GM12878 (cell line): ENCODE data around the gene SCYL1. TPM values are rescaled to one million over a fixed set of nuclear protein-coding genes. Genes with fewer than 3 reads are reported as not detected.

Source experiments
- ASH2L ChIP-seq: fragments of 300-600, 200-600 bp; sonication (generic); IDR thresholded peaks from 2 replicates; pipeline ENCODE4 v1.6.1; 2017; ENCODE audit warnings: low read depth, mild to moderate bottlenecking, borderline replicate concordance
- CHD1 ChIP-seq: IDR thresholded peaks from 2 replicates; pipeline ENCODE4 v1.6.1; 2012; ENCODE audit warnings: low read depth, low read length, improper control_type of control experiment
- HCFC1 ChIP-seq: fragments of 150-350 bp; IDR thresholded peaks from 2 replicates; pipeline ENCODE4 v1.6.1; 2014; ENCODE audit warnings: low read length
- JUNB ChIP-seq: IDR thresholded peaks from 2 replicates; pipeline ENCODE4 v1.6.1; 2016; ENCODE audit warnings: antibody characterized with exemption, mild to moderate bottlenecking
- KAT2A ChIP-seq: conservative IDR thresholded peaks from 2 replicates; pipeline ENCODE4 v1.6.1; 2011; ENCODE audit warnings: low read depth, low read length; ENCODE audit not compliant: control insufficient read depth
- MEF2A ChIP-seq: IDR thresholded peaks from 2 replicates; pipeline ENCODE4 v1.6.1; 2011; ENCODE audit warnings: low read depth, mild to moderate bottlenecking, low read length, moderate library complexity; ENCODE audit not compliant: insufficient read depth
- MYB ChIP-seq: fragments of 150-350 bp; IDR thresholded peaks from 2 replicates; pipeline ENCODE4 v1.6.1; 2014; ENCODE audit warnings: mild to moderate bottlenecking, low read depth, low read length, borderline replicate concordance
- NFXL1 ChIP-seq: fragments of 450-650 bp; IDR thresholded peaks from 2 replicates; pipeline ENCODE4 v1.6.1; 2017; ENCODE audit warnings: antibody characterized with exemption, mild to moderate bottlenecking, borderline replicate concordance
- NFYB ChIP-seq: IDR thresholded peaks from 2 replicates; pipeline ENCODE4 v1.6.1; 2011; ENCODE audit warnings: low read depth, mild to moderate bottlenecking, low read length, improper control_type of control experiment, moderate library complexity; ENCODE audit not compliant: insufficient read depth
- POLR2A ChIP-seq: IDR thresholded peaks from 2 replicates; pipeline ENCODE4 v1.6.1; 2011; ENCODE audit warnings: low read depth, mild to moderate bottlenecking, low read length
- POLR2AphosphoS2 ChIP-seq: IDR thresholded peaks from 2 replicates; pipeline ENCODE4 v1.6.1; 2011; ENCODE audit warnings: low read depth, mild to moderate bottlenecking, low read length, improper control_type of control experiment, moderate library complexity
- SIX5 ChIP-seq: IDR thresholded peaks from 2 replicates; pipeline ENCODE4 v1.6.1; 2011; ENCODE audit warnings: mild to moderate bottlenecking, low read depth, low read length, moderate library complexity; ENCODE audit not compliant: severe bottlenecking
- SP1 ChIP-seq: IDR thresholded peaks from one replicate; pipeline ENCODE4 v1.6.1; 2011; ENCODE audit warnings: low read depth, low read length
- TCF7 ChIP-seq: IDR thresholded peaks from 2 replicates; pipeline ENCODE4 v1.6.1; 2014; ENCODE audit warnings: antibody characterized with exemption, borderline replicate concordance
- WRNIP1 ChIP-seq: IDR thresholded peaks from 2 replicates; pipeline ENCODE4 v1.6.1; 2011; ENCODE audit warnings: low read depth, low read length, improper control_type of control experiment, borderline replicate concordance
- polyA plus RNA-seq, 11 experiments: library from polyadenylated mRNA; depleted of rRNA in 4 of 11; unstranded in 6 of 11; stranded (reverse) in 5 of 11; fragments of >200 nt; fragmentation: Nextera tagmentation in 4 of 11; fragmentation: Illumina TruSeq in 1 of 11; extraction: Ambion mirVana in 4 of 11; extraction: Trizol in 1 of 11; gene quantifications; 1 replicate in 1 of 11; 2 replicates in 10 of 11; pipeline versions ENCODE4 v1.2.1 to v1.2.3, GENCODE V29; 2011 to 2016; ENCODE audit warnings: inconsistent platforms in 2 of 11, missing spikeins in 2 of 11, low read depth in 1 of 11
- total RNA-seq, 4 experiments: library from RNA; depleted of rRNA in 3 of 4; stranded (reverse); fragments of >200 nt in 3 of 4; fragmentation: Illumina TruSeq in 1 of 4; extraction: Trizol in 1 of 4; gene quantifications; 2 replicates each; pipeline versions ENCODE4 v1.2.1 to v1.2.3, GENCODE V29; 2013 to 2021
- TF ChIP-seq, protein P1 (sequence below): fragments of 450-650 bp; IDR thresholded peaks from 2 replicates; pipeline ENCODE4 v1.6.1; 2017; ENCODE audit warnings: mild to moderate bottlenecking, low read depth, inconsistent platforms; ENCODE audit not compliant: poor library complexity, severe bottlenecking
- TF ChIP-seq, protein P2 (sequence below): fragments of 450-650 bp; IDR thresholded peaks from 2 replicates; pipeline ENCODE4 v1.6.1; 2017; ENCODE audit warnings: low read depth, mild to moderate bottlenecking, moderate library complexity
- TF ChIP-seq, protein P3 (sequence below): IDR thresholded peaks from 2 replicates; pipeline ENCODE4 v1.6.1; 2011; ENCODE audit warnings: mild to moderate bottlenecking, low read depth, low read length, moderate library complexity; ENCODE audit not compliant: insufficient replicate concordance
- TF ChIP-seq, protein P4 (sequence below): fragments of 450-650 bp; formaldehyde crosslinking; IDR thresholded peaks from 2 replicates; pipeline ENCODE4 v1.5.0; 2022; ENCODE audit warnings: mild to moderate bottlenecking, missing genetic modification characterization
- TF ChIP-seq, protein P5 (sequence below): IDR thresholded peaks from 2 replicates; pipeline ENCODE4 v1.6.1; 2012; ENCODE audit warnings: low read depth, low read length, improper control_type of control experiment

SCYL1 gene
- total and polyA plus RNA-seq, 10 of the 15 experiments (the other 5 are each of a cell fraction or from before 2014, with no cell fraction given), result 0.80 to 82.7 (median 51.2) TPM

DNA sequence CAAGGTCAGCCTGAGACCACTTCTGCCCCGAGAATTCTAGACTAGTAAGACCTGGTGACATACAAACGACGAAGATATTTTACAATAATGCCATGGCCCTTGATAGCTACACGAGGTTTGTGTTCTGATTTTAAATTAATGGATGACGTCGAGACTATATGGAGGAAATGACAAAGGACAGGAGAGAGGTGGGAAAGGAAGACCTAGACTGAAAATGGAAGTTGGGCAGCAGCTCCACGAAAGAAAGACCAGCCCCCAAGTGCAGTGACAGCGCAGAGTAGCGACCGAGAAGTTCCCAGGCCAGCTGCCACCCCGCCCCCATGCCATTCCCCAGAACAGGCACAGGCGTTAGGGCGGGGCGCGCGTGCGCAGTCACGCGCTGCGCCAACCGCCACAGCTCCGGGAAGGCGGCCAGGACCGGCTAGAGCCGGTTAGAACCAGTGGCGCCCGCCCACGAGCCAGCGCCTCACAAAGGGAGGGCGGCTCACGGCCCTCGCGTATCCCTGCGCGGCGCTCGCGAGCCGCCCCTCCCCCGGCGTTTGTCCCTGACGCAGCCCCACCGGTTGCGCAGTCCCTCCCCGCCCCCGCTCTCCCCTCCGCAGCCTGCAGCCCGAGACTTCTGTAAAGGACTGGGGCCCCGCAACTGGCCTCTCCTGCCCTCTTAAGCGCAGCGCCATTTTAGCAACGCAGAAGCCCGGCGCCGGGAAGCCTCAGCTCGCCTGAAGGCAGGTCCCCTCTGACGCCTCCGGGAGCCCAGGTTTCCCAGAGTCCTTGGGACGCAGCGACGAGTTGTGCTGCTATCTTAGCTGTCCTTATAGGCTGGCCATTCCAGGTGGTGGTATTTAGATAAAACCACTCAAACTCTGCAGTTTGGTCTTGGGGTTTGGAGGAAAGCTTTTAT lies 27.5 kb upstream of the SCYL1 start (continued):
- TF ChIP-seq, protein P1, sequence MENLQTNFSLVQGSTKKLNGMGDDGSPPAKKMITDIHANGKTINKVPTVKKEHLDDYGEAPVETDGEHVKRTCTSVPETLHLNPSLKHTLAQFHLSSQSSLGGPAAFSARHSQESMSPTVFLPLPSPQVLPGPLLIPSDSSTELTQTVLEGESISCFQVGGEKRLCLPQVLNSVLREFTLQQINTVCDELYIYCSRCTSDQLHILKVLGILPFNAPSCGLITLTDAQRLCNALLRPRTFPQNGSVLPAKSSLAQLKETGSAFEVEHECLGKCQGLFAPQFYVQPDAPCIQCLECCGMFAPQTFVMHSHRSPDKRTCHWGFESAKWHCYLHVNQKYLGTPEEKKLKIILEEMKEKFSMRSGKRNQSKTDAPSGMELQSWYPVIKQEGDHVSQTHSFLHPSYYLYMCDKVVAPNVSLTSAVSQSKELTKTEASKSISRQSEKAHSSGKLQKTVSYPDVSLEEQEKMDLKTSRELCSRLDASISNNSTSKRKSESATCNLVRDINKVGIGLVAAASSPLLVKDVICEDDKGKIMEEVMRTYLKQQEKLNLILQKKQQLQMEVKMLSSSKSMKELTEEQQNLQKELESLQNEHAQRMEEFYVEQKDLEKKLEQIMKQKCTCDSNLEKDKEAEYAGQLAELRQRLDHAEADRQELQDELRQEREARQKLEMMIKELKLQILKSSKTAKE, result peak; percentile 13
- TF ChIP-seq SIX5 (no peak), JUNB (no peak), NFYB (no peak), CHD1 (peak; percentile 67; the same call in 1 of the 2 replicates), ASH2L (no peak), POLR2AphosphoS2 (peak; percentile 62), MYB (peak; percentile 99), TCF7 (peak; percentile 24; the same call in 1 of the 2 replicates), HCFC1 (no peak; the same call in 1 of the 2 replicates), KAT2A (no peak), SP1 (peak; percentile 86), POLR2A (peak; percentile 69), NFXL1 (no peak), MEF2A (peak; percentile 90), WRNIP1 (no peak)
- TF ChIP-seq, protein P2, sequence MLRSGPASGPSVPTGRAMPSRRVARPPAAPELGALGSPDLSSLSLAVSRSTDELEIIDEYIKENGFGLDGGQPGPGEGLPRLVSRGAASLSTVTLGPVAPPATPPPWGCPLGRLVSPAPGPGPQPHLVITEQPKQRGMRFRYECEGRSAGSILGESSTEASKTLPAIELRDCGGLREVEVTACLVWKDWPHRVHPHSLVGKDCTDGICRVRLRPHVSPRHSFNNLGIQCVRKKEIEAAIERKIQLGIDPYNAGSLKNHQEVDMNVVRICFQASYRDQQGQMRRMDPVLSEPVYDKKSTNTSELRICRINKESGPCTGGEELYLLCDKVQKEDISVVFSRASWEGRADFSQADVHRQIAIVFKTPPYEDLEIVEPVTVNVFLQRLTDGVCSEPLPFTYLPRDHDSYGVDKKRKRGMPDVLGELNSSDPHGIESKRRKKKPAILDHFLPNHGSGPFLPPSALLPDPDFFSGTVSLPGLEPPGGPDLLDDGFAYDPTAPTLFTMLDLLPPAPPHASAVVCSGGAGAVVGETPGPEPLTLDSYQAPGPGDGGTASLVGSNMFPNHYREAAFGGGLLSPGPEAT, result peak; percentile 92
- TF ChIP-seq, protein P3, sequence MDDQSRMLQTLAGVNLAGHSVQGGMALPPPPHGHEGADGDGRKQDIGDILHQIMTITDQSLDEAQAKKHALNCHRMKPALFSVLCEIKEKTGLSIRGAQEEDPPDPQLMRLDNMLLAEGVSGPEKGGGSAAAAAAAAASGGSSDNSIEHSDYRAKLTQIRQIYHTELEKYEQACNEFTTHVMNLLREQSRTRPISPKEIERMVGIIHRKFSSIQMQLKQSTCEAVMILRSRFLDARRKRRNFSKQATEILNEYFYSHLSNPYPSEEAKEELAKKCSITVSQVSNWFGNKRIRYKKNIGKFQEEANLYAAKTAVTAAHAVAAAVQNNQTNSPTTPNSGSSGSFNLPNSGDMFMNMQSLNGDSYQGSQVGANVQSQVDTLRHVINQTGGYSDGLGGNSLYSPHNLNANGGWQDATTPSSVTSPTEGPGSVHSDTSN, result peak; percentile 42
- TF ChIP-seq, protein P4, sequence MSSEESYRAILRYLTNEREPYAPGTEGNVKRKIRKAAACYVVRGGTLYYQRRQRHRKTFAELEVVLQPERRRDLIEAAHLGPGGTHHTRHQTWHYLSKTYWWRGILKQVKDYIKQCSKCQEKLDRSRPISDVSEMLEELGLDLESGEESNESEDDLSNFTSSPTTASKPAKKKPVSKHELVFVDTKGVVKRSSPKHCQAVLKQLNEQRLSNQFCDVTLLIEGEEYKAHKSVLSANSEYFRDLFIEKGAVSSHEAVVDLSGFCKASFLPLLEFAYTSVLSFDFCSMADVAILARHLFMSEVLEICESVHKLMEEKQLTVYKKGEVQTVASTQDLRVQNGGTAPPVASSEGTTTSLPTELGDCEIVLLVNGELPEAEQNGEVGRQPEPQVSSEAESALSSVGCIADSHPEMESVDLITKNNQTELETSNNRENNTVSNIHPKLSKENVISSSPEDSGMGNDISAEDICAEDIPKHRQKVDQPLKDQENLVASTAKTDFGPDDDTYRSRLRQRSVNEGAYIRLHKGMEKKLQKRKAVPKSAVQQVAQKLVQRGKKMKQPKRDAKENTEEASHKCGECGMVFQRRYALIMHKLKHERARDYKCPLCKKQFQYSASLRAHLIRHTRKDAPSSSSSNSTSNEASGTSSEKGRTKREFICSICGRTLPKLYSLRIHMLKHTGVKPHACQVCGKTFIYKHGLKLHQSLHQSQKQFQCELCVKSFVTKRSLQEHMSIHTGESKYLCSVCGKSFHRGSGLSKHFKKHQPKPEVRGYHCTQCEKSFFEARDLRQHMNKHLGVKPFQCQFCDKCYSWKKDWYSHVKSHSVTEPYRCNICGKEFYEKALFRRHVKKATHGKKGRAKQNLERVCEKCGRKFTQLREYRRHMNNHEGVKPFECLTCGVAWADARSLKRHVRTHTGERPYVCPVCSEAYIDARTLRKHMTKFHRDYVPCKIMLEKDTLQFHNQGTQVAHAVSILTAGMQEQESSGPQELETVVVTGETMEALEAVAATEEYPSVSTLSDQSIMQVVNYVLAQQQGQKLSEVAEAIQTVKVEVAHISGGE (CRISPR knock-in tag), result no peak
- TF ChIP-seq, protein P5, sequence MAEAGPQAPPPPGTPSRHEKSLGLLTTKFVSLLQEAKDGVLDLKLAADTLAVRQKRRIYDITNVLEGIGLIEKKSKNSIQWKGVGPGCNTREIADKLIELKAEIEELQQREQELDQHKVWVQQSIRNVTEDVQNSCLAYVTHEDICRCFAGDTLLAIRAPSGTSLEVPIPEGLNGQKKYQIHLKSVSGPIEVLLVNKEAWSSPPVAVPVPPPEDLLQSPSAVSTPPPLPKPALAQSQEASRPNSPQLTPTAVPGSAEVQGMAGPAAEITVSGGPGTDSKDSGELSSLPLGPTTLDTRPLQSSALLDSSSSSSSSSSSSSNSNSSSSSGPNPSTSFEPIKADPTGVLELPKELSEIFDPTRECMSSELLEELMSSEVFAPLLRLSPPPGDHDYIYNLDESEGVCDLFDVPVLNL, result no peak
